ENCODE data around the gene CDKN2B-AS1. TPM values are rescaled to one million over a fixed set of nuclear protein-coding genes. Genes with fewer than 3 reads are reported as not detected.
A peak's percentile ranks its signal among the peaks of the same experiment; 100 is the strongest.

Gene CDKN2B-AS1
- total RNA-seq, 2 donors from 2014 or later: 39.7 to 73.7 TPM

GRCh38 chr9:21996438-21996837, 1.8 kb downstream of the CDKN2B-AS1 start:
- intact Hi-C loops (cut with DNase I): no loop called here
- no peaks in the 10 kb centered on the region for H3K36me3 ChIP-seq
- no peak for TF ChIP-seq CTCF (IDR thresholded peaks at IDR 0.05)
- H3K9ac ChIP-seq (ENCODE audit: low read depth in 2 of 2, low read length in 2 of 2): peak overlapping the region in 1 of 2 donors; percentile 89
- DNase-seq: no peak
- no peak overlapping the region for H3K4me3 ChIP-seq
- H3K9me3 ChIP-seq: no peaks in the 10 kb centered on the region
- no peaks in the 10 kb centered on the region for H3K27me3 ChIP-seq
- H3K27ac ChIP-seq: no peak overlapping the region
- H3K4me1 ChIP-seq: no peaks in the 10 kb centered on the region

GRCh38 chr9:21996858-21997257, 2.3 kb downstream of the CDKN2B-AS1 start:
- H3K27ac ChIP-seq: no peak overlapping the region
- no peak overlapping the region for H3K9ac ChIP-seq (ENCODE audit: low read depth in 2 of 2, low read length in 2 of 2)
- H3K36me3 ChIP-seq: no peaks in the 10 kb centered on the region
- TF ChIP-seq CTCF (IDR thresholded peaks at IDR 0.05): no peak
- no peak overlapping the region for H3K4me3 ChIP-seq
- H3K9me3 ChIP-seq: no peaks in the 10 kb centered on the region
- no peak for DNase-seq
- H3K4me1 ChIP-seq: no peaks in the 10 kb centered on the region
- no peaks in the 10 kb centered on the region for H3K27me3 ChIP-seq
- intact Hi-C loops (cut with DNase I): no loop called here

GRCh38 chr9:21997480-21997879, 2.9 kb downstream of the CDKN2B-AS1 start:
- Histone ChIP-seq H3K4me1 (no peaks in the 10 kb centered on the region), H3K4me3 (no peak overlapping the region), H3K9me3 (no peaks in the 10 kb centered on the region), H3K27ac (no peak overlapping the region), H3K36me3 (no peaks in the 10 kb centered on the region), H3K27me3 (no peaks in the 10 kb centered on the region), H3K9ac (ENCODE audit: low read depth in 2 of 2, low read length in 2 of 2) (no peak overlapping the region)
- intact Hi-C loops (cut with DNase I): no loop called here
- TF ChIP-seq CTCF (IDR thresholded peaks at IDR 0.05): no peak
- DNase-seq: no peak

- no peak for TF ChIP-seq CTCF (IDR thresholded peaks at IDR 0.05)
- no peak overlapping the region for H3K9ac ChIP-seq (ENCODE audit: low read depth in 2 of 2, low read length in 2 of 2)
- intact Hi-C loops (cut with DNase I): no loop called here
- no peaks in the 10 kb centered on the region for H3K4me1 ChIP-seq
- peaks cover 4% of the 10 kb centered on the region for H3K27me3 ChIP-seq
- no peak overlapping the region for H3K27ac ChIP-seq
- DNase-seq: no peak
- H3K36me3 ChIP-seq: no peaks in the 10 kb centered on the region
- H3K4me3 ChIP-seq: no peak overlapping the region
- H3K9me3 ChIP-seq: no peaks in the 10 kb centered on the region
These were observed 3.4 kb downstream of the CDKN2B-AS1 start for GRCh38 chr9:21998026-21998425.

- TF ChIP-seq CTCF (IDR thresholded peaks at IDR 0.05): no peak
- H3K27me3 ChIP-seq: peaks cover 19% of the 10 kb centered on the region
- no peak overlapping the region for H3K27ac ChIP-seq
- H3K4me1 ChIP-seq: no peaks in the 10 kb centered on the region
- H3K36me3 ChIP-seq: no peaks in the 10 kb centered on the region
- H3K9me3 ChIP-seq: no peaks in the 10 kb centered on the region
- no peak overlapping the region for H3K4me3 ChIP-seq
- no peak for DNase-seq
- intact Hi-C loops (cut with DNase I): loop anchor here (10.0 kb wide), 2 partner anchors 187 to 233 kb away; no protein-coding TSS in a partner anchor
- H3K9ac ChIP-seq (ENCODE audit: low read depth in 2 of 2, low read length in 2 of 2): no peak overlapping the region
These were observed 7.4 kb downstream of the CDKN2B-AS1 start for GRCh38 chr9:22002038-22002437.

Data from colonic mucosa (tissue), 4 donors.